SK-N-SH (cell line): ENCODE results near the gene LCNL1.

ENCODE experiments used
- EP300 ChIP-seq, 2 experiments: IDR thresholded peaks; 2 replicates each; pipeline versions ENCODE4 v1.4.0 to v1.6.1; 2012; ENCODE audit warnings: borderline replicate concordance in 1 of 2, low read depth in 1 of 2, low read length in 1 of 2
- EZH2phosphoT487 ChIP-seq: fragments of 200-600 bp; sonication (generic); IDR thresholded peaks from 2 replicates; pipeline ENCODE4 v1.6.1; 2017; ENCODE audit warnings: low read depth, mixed run types, mild to moderate bottlenecking, antibody characterized with exemption, moderate library complexity, borderline replicate concordance
- GABPA ChIP-seq: IDR thresholded peaks from 2 replicates; pipeline ENCODE4 v1.4.0; 2012; ENCODE audit warnings: low read depth, mild to moderate bottlenecking
- MEF2A ChIP-seq: IDR thresholded peaks from 2 replicates; pipeline ENCODE4 v1.4.0; 2012; ENCODE audit warnings: low read depth, borderline replicate concordance
- NRF1 ChIP-seq: IDR thresholded peaks from 2 replicates; pipeline ENCODE4 v1.6.1; 2012; ENCODE audit warnings: low read depth, mild to moderate bottlenecking, low read length
- POLR2AphosphoS5 ChIP-seq: IDR thresholded peaks from 2 replicates; pipeline ENCODE4 v1.6.1; 2012; ENCODE audit warnings: low read depth, low read length
- RAD21 ChIP-seq: IDR thresholded peaks from 2 replicates; pipeline ENCODE4 v1.6.1; 2012; ENCODE audit warnings: mild to moderate bottlenecking, low read length
- RCOR1 ChIP-seq: fragments of 150-350 bp; IDR thresholded peaks from 2 replicates; pipeline ENCODE4 v1.6.1; 2017; ENCODE audit warnings: antibody characterized with exemption, low read length
- RFX5 ChIP-seq: IDR thresholded peaks from 2 replicates; pipeline ENCODE4 v1.6.1; 2012; ENCODE audit warnings: mild to moderate bottlenecking, improper control_type of control experiment, low read length
- SMC3 ChIP-seq: IDR thresholded peaks from 2 replicates; pipeline ENCODE4 v1.6.1; 2012; ENCODE audit warnings: low read depth, low read length, improper control_type of control experiment
- TAF1 ChIP-seq: IDR thresholded peaks from 2 replicates; pipeline ENCODE4 v1.6.1; 2012; ENCODE audit warnings: low read depth, mild to moderate bottlenecking, low read length, moderate library complexity, borderline replicate concordance
- YY1 ChIP-seq: IDR thresholded peaks from 2 replicates; pipeline ENCODE4 v1.4.0; 2012; ENCODE audit warnings: low read depth, mild to moderate bottlenecking
- TF ChIP-seq, protein P1 (sequence below): fragments of 200-600 bp; sonication (generic); IDR thresholded peaks from 2 replicates; pipeline ENCODE4 v1.6.1; 2017; ENCODE audit warnings: antibody characterized with exemption, mild to moderate bottlenecking, moderate library complexity
- TF ChIP-seq, protein P2 (sequence below): IDR thresholded peaks from 2 replicates; pipeline ENCODE4 v1.4.0; 2012; ENCODE audit warnings: low read depth, borderline replicate concordance

DNA sequence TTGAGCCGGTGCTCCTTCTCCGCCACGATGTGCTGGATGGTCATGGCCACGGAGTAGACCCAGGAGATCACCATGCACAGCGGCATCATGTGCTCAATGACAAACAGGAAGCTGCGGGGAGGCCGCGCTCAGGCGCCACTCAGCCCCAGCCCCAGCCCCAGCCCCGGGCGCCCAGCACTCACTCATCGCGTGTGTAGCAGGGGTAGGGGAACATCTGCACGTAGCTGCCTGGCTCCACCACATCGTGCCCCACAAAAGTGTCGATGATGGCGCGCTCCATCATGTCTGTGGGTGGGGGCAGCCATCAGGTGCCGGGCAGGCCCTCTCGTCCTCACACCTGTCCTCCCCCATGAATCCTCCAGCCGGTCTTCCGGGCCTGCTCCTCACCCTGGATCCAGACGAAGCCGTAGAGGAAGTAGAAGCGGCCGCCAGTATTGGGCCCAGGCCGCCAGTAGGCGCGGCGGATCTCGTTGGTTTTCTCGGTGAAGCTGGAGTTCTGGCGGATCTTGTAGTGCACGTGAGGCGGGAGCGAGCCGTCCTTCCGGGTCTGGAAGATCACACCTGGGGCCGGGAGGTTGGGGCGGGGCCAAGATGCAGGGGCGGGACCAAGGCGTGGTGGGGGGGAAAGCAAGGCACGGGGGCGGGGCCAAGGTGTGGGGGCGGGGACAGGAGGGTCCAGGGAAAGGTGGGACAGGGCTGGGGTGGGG lies 35.2 kb downstream of the LCNL1 start:
- TF ChIP-seq, protein P1, sequence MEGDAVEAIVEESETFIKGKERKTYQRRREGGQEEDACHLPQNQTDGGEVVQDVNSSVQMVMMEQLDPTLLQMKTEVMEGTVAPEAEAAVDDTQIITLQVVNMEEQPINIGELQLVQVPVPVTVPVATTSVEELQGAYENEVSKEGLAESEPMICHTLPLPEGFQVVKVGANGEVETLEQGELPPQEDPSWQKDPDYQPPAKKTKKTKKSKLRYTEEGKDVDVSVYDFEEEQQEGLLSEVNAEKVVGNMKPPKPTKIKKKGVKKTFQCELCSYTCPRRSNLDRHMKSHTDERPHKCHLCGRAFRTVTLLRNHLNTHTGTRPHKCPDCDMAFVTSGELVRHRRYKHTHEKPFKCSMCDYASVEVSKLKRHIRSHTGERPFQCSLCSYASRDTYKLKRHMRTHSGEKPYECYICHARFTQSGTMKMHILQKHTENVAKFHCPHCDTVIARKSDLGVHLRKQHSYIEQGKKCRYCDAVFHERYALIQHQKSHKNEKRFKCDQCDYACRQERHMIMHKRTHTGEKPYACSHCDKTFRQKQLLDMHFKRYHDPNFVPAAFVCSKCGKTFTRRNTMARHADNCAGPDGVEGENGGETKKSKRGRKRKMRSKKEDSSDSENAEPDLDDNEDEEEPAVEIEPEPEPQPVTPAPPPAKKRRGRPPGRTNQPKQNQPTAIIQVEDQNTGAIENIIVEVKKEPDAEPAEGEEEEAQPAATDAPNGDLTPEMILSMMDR, result no peak
- no peak for TF ChIP-seq EP300 (IDR thresholded peaks at IDR 0.05; ENCODE audit: borderline replicate concordance in 1 of 2, low read depth in 1 of 2, low read length in 1 of 2)
- TF ChIP-seq RFX5, result no peak
- no peak for TF ChIP-seq EZH2phosphoT487
- TF ChIP-seq TAF1, result no peak
- no peak for TF ChIP-seq NRF1
- TF ChIP-seq MEF2A, result no peak
- TF ChIP-seq RAD21, result no peak
- TF ChIP-seq GABPA, result no peak
- TF ChIP-seq, protein P2, sequence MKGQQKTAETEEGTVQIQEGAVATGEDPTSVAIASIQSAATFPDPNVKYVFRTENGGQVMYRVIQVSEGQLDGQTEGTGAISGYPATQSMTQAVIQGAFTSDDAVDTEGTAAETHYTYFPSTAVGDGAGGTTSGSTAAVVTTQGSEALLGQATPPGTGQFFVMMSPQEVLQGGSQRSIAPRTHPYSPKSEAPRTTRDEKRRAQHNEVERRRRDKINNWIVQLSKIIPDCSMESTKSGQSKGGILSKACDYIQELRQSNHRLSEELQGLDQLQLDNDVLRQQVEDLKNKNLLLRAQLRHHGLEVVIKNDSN, result no peak
- no peak for TF ChIP-seq POLR2AphosphoS5
- no peak for TF ChIP-seq YY1
- TF ChIP-seq SMC3, result no peak
- TF ChIP-seq RCOR1, result no peak
